Astrocyte (in vitro differentiated cells and primary cell): Measurements from ENCODE around the gene ATP13A4.

Experiments
- CTCF ChIP-seq: IDR thresholded peaks from 2 replicates; pipeline ENCODE4 v1.5.1; 2011; ENCODE audit warnings: low read depth, mild to moderate bottlenecking, inconsistent platforms, low read length, moderate library complexity; ENCODE audit not compliant: insufficient read depth
- EZH2 ChIP-seq: IDR thresholded peaks from 2 replicates; pipeline ENCODE4 v1.6.1; 2012; ENCODE audit warnings: mild to moderate bottlenecking, low read length, inconsistent platforms; ENCODE audit not compliant: insufficient read depth

GRCh38 chr3:193367868-193368267 is 186.8 kb downstream of the ATP13A4 start:
- TF ChIP-seq CTCF, result no peak
- no peak for TF ChIP-seq EZH2
